HG03159 (cell line): Measurements from ENCODE around the gene CENPU.
"Not testable (repeated sequence)": the region's sequence is repeated elsewhere in the genome, so short reads cannot be mapped to it uniquely, and the experiment has no call there.

Experiments used
- ATAC-seq: cut with Tn5 transposase; IDR thresholded peaks from one replicate; pipeline ENCODE4 v1.9.1; 2021; ENCODE audit warnings: mild to moderate bottlenecking, moderate library complexity; ENCODE audit not compliant: unreplicated experiment

Gene CENPU, protein sequence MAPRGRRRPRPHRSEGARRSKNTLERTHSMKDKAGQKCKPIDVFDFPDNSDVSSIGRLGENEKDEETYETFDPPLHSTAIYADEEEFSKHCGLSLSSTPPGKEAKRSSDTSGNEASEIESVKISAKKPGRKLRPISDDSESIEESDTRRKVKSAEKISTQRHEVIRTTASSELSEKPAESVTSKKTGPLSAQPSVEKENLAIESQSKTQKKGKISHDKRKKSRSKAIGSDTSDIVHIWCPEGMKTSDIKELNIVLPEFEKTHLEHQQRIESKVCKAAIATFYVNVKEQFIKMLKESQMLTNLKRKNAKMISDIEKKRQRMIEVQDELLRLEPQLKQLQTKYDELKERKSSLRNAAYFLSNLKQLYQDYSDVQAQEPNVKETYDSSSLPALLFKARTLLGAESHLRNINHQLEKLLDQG

DNA sequence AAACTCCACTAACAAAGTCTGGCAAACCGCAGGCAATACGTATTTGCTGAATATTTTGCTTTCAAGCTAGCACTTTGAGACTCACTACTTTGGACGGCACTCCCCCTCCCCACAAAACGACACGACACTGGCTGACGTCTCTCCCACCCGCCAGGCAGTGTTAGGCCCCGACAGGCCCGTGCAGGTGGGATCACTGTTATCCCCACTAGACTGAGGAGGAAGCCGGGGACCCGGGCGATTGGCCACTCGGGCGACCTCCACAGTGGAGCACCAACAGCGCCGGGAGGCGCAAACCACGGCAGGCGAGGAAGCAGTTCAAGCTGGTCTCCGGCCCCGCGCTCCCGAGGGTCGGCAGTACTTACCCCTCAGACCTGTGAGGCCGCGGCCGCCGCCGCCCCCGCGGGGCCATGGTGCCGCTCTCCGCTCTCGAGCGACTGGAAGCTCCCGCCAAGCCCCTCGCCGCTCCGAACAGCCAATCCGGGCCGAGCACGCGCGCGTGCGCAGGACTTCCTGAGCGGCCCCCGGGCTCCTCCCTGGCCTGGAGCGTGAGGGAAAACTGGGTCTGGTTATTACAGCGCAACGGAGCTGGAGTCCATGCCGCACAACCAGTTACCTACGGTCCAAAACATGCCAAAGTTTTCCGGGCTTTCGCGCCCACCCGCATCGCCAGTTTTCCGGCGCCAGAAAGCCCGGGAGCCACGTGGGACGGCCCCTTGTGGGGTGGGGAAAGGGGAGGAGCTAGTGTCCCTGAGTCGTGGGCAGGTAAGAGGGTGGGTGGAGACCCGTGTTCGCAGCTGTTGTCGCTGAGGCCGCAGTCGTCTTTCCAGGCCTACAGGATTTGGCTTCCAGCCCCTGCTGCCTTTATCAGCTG is at the start of gene CENPU:
Gene CENPU (minus strand): TSS at position 443 of the 871 bp plus-strand sequence. CDS start 34 bp downstream, at position 409.
- peak; percentile 91 for ATAC-seq

DNA sequence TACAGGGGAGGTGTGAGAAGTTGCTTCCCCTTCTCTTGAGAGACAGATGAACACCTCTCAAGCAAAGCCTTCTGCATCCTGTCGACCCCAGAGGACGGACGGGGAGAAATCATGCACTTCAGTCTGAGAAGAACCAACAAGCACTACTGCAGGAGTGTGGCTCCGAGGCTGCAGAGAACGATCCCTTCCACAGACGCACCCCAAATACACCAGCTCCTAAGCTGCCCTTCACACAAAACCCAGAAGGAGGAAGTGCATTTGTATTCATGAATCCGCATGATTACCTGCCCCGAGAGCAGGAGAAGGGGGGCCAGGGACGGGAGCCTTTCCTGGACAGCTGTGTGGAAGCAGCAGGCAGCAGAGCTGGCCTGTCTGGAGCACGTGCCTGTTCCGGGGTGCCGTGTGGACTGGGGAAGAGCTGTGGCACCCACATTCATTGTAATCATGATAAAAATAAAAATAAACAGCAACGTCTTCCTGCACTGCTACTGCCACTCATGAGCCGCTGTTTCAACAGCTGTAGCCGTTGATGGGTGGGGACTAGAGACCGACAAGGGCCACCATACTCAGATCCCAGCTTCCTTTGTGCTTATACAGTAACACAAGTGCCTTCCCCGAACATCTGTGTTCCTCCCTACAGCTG is 49.0 kb upstream of the CENPU start:
- no peak for ATAC-seq

DNA sequence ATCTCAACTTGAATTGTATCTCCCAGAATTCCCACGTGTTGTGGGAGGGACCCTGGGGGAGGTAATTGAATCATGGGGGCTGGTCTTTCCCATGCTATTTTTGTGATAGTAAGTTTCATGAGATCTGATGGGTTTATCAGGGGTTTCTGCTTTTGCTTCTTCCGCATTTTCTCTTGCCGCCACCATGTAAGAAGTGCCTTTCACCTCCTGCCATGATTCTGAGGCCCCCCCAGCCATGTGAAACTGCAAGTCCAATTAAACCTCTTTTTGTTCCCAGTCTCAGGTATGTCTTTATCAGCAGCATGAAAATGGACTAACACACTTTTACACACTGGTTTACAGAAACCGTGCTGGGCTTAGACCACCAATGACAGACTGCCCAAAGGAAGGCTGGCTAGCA is 45.3 kb upstream of the CENPU start:
- not testable (repeated sequence) for ATAC-seq

DNA sequence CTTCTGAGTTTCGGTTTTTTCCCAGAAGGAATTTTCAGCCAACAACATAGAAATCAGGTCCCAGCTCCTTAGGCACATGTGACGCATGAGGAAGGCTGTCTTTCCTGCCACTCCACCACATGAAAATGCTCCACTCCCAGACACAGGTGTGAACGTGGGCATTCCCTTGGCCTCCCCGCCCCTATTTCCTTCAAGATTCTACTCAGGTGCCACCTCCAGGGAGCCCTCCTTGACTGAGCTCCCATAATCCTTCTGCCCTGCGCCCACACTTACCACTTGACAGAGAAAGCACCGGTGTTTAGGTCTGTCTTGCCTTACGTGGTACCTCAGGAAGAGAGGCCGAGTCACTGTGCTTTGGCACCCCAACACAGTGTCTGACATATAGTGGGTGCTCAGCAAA is 44.4 kb upstream of the CENPU start:
- ATAC-seq, result no peak

DNA sequence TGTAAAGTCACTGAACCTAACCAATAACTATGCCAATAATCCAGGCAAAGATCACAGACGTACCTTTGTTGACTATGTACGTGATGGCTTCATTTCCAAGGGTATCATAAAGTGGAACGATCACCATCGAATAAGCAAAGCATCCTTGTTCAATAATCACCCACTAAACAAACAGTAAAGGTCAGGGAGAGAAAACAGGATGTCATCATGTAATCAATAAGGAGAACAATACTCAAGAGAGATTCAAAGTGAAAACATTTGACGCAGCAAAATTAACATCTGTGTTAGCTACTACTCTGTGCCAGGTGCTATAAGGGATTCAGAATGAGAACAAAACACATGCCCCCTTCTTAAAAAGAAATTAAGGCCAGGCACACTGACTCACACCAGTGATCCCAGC is 42.9 kb upstream of the CENPU start:
- ATAC-seq, result no peak

DNA sequence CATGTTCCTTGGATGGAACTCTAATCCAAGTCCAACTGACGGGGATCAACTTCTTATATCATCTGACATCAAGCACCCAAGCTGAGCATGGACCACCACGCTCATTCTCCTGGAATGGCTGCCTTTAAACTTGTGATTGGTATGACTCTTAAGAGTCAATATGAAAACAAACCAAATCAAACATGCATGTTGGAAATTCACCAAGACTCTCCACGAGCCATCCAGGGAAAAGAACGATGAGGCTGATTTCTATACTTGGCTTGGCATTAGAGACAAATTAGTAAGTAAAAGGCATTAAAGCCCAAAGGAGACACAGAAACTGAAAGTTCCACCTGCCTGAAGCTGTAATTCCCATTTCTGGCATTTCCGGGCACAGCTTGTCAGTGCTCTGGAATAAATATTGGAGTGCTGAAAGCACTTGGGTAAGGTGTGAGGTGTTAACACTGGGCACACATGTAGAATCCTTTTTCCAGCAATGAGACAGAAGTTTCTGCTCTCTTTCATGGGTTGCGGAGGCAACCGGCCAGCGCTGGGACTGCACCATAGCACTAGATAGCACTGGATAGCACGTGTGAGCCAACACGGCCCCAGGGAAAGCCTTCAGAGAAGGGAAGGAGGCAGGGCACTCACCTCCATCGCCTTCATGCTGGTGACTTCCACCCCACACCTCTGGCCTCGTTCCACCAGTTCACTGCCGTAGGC is 42.1 kb upstream of the CENPU start:
- no peak for ATAC-seq

DNA sequence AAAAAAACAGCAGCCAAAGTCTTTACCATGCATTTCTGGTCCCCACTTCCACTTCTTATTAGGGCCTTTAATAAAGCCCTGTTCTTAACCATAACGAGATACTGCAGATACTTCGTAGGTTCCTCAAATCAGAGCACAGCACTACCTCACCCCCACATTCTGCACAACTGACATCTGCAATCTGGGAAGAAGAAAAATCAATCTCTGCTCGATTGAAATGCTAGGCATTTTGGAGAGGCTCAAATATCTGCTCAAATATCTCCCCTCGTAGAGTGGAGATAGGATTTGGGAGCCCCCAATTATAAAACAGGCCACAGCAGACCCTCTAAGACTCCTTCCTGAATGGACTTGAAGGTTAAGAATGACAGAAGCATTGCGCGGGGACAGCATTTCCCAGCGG is 40.3 kb upstream of the CENPU start:
- no peak for ATAC-seq

DNA sequence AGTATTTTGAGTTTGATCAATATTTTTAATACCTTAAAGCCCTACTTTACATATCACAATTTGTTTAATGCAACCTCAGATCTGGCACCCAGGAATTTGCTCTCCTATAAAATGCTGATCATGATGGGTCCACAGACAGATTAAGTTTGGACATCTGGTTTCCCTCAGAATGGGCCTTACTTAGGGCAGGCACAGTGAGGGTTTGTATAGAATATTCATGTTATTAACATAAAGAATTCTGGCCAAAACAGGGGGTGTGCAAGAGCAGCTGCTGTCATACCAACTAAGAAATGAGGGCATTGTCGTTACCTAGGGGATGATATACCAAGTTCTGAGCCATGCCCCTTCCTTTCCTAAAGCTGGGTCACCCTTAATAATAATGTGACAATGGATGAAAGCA is 37.5 kb upstream of the CENPU start:
- no peak for ATAC-seq

DNA sequence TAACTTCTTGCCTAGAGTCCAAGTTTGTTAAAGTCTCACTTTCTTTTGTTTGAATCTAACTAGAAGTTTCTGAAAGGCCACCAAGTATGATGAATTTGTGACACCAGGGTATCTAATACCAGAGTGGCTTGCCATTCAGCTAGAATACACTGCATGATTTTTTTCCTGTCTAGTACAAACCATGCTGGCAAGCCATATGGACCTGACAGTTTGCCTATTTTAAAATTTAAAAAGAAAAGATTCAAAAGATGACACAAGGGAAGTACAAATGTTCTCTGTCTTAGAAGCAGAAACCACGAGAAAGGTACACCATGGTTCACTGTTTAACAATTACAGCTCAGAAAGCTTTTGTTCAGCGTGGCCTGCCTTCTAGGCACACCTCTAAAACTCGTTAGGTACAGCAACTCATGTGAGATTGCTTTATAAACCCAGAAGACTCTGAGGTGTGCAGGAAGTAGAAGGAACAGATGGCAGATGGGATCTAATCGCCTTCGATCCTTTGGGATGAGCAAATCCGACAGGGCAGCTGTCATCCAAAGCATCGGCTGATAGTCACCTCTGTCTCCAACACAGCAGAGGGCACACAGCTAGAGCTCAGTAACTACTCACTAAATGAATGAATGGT is 35.4 kb upstream of the CENPU start:
- ATAC-seq, result no peak

DNA sequence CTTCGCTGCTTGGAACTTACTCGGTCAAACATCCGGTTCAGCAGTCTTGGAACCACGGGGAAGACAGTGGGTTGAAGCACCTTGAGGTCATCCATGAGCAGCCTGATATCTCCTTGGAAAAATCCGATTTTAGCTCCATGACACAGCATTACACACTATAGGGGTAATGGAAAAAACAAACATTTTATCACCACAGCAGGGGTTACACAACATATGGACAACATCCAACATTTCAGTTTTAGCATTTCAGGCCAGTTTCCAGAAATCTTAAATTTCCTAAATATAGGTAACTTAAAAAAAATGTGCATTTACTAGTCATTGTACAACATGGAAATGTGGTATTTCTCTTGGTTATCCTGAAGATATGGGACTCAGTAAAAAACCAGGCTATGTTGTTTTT is 34.4 kb upstream of the CENPU start:
- no peak for ATAC-seq

DNA sequence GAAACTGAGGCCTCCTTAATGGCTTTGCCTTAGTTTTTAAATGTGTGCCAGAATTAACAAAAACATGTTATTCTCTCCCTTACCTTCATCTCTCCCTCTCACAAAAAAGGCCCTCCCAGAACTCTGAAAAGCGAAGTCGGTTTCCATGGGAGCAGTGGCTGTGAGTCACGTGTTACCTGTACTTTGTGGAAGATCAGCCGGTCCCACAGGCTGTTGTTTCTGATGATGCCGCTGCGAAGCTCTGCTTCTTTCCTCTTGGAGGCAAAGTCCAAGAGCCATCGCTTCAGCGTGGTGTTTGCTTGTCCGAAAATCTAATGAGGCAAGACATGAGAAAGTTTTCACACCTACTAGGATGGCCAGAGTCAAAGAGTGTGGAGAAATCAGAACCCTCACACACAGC is 32.5 kb upstream of the CENPU start:
- no peak for ATAC-seq

DNA sequence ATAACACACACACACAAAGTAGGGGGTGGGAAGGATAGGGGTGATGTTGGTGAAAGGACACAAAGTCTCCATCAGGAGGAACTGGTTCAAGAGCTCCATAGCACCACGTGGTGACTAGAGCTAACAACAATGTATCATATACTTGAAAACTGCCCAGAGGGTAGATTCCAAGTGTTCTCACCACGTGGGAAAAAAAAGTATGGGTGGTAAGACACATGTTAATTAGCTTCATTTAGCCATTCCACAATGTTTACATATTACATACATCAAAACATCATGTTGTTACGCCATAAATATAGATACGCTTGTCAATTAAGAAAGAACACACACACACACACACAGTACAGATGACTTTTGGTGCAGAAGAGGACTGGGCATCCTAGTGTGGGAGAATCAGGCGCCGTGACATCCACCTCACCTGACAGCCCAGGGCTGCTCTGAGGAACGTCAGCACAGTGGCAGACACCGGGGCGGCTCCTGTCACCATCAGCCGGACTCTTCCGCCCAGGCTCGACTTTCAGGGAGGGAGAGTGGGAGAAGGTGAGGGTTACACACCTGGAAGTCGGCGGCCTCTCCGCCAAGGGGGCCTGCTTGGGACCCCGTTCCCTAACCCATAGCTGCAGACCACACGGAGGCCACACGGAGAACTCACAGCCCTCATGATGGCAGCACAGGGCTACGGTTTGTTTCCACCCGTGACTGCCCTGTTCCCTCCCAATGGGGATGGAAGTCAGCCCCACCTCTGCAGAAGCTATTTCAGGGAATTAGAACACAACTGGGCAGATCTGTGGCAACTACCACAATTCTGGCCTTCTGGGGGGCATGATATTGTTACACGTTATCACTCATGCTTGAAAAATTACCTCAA is 31.8 kb upstream of the CENPU start:
- ATAC-seq, result no peak

DNA sequence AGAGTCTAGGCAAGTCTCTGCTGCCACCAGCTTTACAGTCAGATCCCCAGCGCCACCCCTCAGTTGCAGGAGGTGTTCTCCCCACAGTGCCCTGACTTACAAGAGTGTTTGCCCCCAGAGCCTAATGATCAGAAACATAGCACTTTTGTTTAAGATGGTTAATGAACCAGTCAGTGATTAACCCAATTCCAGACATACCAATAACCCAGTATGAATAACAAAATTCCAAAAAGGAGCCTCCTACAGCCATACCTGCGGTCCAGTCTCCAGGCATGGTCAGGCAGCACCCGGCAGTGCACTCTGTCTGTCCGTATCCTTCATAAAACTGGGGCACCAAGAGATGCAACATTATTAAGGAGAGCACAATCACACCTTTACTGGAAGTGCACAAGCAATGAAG is 30.7 kb upstream of the CENPU start:
- no peak for ATAC-seq

DNA sequence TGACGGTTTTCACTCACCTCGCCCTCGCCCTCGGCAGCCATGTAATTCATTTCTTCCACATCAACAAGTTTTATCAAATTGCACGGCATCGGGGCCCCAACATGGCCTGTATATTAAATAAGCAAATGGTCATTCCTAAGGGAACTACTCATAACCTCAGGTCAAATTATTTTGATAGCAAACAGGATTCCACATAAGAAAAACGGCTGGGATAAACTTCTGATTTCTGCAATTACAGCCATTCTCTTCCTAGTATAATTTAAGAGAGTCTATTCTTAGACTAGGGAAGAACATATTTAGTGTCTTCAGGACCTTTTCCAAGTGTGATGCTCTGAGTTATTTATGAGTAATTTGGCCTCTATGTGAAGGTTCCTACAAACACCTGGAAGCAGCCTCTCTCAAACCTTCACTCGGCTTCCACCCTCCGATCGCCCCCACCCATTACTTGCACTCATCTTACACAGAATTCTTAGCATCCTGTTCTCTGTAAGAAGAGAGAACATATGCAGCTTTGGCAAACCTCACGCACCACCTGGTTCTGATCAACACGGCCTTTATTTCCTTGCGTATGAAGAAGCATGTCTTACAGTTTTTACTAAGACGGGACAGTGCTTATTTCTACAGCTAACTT is 29.4 kb upstream of the CENPU start:
- no peak for ATAC-seq

DNA sequence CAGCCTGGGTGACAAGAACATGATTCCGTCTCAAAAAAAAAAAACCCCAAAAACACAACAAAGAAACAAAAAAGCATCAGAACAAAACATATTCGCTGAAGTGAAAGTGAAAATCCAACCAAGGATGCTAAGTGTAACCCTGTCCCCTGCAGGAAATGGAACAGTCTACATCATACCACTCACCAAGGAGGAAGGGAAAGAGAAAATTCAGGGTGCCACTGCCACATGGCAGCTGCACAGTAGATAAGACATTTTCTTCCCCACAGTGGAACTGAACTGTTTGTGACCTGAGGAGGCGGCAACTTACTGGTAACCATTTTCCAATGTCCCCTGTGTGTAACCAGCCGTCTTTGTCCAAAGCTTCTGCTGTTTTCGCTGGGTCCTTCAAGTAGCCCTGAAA is 28.2 kb upstream of the CENPU start:
- peak; percentile 93 for ATAC-seq

DNA sequence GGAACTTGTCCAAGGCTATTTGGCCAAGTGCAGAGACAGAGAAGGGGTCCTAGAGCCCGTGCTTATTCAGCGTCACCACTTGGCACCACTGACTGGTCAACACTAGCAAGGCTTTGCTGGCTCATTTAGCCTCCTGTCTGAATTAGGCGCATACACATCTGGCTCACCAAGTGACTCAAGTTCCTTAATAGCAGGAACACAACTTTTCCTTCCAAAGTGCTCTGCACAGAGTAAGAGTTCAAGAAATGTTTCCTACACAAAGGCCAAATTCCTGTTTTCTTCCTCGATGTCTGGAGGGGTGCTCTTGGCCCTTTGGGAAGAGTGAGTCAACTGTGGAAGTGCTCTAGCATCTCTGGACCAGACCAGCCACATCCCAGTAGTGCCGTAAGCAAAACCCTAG is 26.8 kb upstream of the CENPU start:
- ATAC-seq, result no peak

DNA sequence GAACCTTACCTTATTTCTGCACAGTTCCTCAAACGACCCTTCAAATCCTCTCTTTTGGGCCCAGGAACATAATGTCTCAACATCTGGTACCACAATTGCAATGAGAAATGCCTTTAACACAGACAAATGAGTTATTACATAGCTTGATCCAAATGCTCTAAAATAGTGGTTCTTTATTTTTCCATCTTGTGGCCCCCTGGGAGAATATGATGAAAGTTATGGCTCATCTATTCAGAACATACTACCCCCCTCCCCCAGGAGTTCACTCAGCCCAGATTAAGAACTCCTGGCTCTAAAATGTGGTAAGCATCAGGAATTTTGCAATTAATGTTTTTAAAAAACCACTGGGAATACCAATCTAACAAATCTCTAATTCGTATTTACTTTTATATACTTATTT is 23.9 kb upstream of the CENPU start:
- ATAC-seq, result no peak

DNA sequence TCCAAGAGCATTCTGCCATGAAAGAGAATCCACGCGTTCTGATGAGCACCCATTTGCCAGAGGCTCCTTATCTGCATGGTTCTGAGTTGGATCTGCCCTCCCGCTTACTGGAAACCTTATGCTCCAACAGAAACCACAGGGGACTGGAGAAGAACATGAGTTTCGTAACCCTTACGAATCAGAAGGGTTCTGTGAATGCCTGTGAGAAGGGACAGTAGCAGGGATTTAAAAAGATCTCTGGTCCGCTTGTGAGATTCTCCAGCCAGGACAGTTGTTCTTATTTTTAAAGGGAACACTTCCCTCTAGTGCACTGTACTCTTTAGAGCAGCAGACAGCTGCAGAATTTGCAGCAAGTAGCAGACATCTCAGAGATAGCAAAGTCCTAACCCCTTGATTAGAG is 22.5 kb upstream of the CENPU start:
- no peak for ATAC-seq

DNA sequence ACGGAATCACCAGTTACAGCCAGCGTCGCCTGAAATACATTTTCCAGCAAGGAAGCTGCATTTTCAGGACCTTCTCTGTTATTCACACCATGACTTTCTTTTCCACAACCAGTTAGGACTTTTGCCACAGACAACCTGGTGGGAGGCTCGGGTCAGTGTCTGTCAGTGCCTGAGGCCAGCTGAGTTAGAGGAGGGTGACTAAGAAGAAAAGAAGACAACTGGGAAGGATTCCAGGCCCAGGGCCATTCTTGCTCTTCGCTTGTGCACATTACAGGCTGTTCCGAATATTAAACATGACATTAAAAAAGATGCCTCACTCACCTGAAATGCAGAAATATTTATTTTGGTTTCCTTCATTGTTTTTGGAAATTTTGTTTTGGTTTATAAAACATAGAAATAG is 21.4 kb upstream of the CENPU start:
- no peak for ATAC-seq
